B cell (primary cell): ENCODE results near the gene SSC5D.

ENCODE experiments used
- EZH2 ChIP-seq: IDR thresholded peaks from 2 replicates; pipeline ENCODE4 v1.6.1; 2012; ENCODE audit warnings: borderline replicate concordance, low read depth, mild to moderate bottlenecking, moderate library complexity, low read length; ENCODE audit not compliant: insufficient read depth, poor library complexity, severe bottlenecking
- TF ChIP-seq, protein P1 (sequence below): fragments of 200-600 bp; IDR thresholded peaks from one replicate; pipeline ENCODE4 v1.8.0; 2022; ENCODE audit warnings: antibody characterized with exemption, mild to moderate bottlenecking

DNA sequence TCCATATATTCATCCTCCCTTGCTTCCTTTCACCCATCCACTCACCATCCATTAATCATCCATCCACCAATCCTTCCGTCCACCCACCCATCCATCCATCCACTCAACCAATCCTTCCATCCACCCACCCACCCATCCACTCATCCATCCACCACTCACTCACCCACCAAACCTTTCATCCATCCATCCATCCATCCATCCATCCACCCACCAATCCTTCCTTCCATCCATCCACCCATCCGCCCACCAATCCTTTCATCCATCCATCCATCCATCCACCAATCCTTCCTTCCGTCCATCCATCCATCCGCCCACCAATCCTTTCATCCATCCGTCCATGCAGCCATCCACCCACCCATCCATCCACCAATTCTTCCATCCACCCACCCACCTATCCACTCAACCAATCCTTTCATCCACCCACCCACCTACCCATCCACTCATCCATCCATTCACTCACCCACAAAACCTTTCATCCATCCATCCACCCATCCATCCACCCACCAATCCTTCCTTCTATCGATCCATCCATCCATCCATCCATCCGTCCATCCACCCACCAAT is 54.1 kb downstream of the SSC5D start:
- TF ChIP-seq EZH2, result no peak
- TF ChIP-seq, protein P1, sequence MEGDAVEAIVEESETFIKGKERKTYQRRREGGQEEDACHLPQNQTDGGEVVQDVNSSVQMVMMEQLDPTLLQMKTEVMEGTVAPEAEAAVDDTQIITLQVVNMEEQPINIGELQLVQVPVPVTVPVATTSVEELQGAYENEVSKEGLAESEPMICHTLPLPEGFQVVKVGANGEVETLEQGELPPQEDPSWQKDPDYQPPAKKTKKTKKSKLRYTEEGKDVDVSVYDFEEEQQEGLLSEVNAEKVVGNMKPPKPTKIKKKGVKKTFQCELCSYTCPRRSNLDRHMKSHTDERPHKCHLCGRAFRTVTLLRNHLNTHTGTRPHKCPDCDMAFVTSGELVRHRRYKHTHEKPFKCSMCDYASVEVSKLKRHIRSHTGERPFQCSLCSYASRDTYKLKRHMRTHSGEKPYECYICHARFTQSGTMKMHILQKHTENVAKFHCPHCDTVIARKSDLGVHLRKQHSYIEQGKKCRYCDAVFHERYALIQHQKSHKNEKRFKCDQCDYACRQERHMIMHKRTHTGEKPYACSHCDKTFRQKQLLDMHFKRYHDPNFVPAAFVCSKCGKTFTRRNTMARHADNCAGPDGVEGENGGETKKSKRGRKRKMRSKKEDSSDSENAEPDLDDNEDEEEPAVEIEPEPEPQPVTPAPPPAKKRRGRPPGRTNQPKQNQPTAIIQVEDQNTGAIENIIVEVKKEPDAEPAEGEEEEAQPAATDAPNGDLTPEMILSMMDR, result no peak
